HCT116 (cell line): Measurements from ENCODE around the gene SMIM12.

Experiments used
- EGR1 ChIP-seq: IDR thresholded peaks from 2 replicates; pipeline ENCODE4 v1.6.1; 2012; ENCODE audit warnings: low read depth
- ELF1 ChIP-seq: IDR thresholded peaks from 2 replicates; pipeline ENCODE4 v1.6.1; 2012; ENCODE audit warnings: low read depth, borderline replicate concordance
- EZH2 ChIP-seq: fragments of 200-600 bp; sonication (generic); IDR thresholded peaks from 2 replicates; pipeline ENCODE4 v1.6.1; 2017; ENCODE audit warnings: antibody characterized with exemption, mixed run types
- EZH2phosphoT487 ChIP-seq: fragments of 200-600 bp; IDR thresholded peaks from 2 replicates; pipeline ENCODE4 v1.6.1; 2018; ENCODE audit warnings: antibody characterized with exemption, borderline replicate concordance
- JUND ChIP-seq: IDR thresholded peaks from 2 replicates; pipeline ENCODE4 v1.6.1; 2012
- POLR2A ChIP-seq: IDR thresholded peaks from 2 replicates; pipeline ENCODE4 v1.7.0; 2011; ENCODE audit warnings: borderline replicate concordance; ENCODE audit not compliant: insufficient read depth, insufficient read length; ENCODE audit errors: extremely low read depth
- POLR2AphosphoS5 ChIP-seq: IDR thresholded peaks from 2 replicates; pipeline ENCODE4 v1.6.1; 2011; ENCODE audit warnings: mild to moderate bottlenecking, low read depth, low read length, moderate library complexity
- RAD21 ChIP-seq: IDR thresholded peaks from 2 replicates; pipeline ENCODE4 v1.6.1; 2012; ENCODE audit warnings: low read depth, mild to moderate bottlenecking
- SIN3A ChIP-seq: IDR thresholded peaks from 2 replicates; pipeline ENCODE4 v1.6.1; 2012; ENCODE audit warnings: low read depth
- TCF7L2 ChIP-seq: IDR thresholded peaks from 2 replicates; pipeline ENCODE4 v1.7.0; 2011; ENCODE audit warnings: borderline replicate concordance, inconsistent platforms; ENCODE audit not compliant: insufficient read depth, insufficient read length; ENCODE audit errors: extremely low read depth
- TF ChIP-seq, protein P1 (sequence below), 3 experiments: fragments of 200-600 bp in 1 of 3; sonication (generic) in 1 of 3; IDR thresholded peaks in 2 of 3; conservative IDR thresholded peaks in 1 of 3; 2 replicates each; pipeline ENCODE4 v1.5.1; 2012 to 2017; ENCODE audit warnings: low read depth in 2 of 3, low read length in 2 of 3, antibody characterized with exemption in 1 of 3, borderline replicate concordance in 1 of 3, control low read depth in 1 of 3, mild to moderate bottlenecking in 1 of 3, mixed read lengths in 1 of 3, mixed run types in 1 of 3, moderate library complexity in 1 of 3; ENCODE audit not compliant: insufficient read depth in 1 of 3
- TF ChIP-seq, protein P2 (sequence below): IDR thresholded peaks from 2 replicates; pipeline ENCODE4 v1.6.1; 2012

DNA sequence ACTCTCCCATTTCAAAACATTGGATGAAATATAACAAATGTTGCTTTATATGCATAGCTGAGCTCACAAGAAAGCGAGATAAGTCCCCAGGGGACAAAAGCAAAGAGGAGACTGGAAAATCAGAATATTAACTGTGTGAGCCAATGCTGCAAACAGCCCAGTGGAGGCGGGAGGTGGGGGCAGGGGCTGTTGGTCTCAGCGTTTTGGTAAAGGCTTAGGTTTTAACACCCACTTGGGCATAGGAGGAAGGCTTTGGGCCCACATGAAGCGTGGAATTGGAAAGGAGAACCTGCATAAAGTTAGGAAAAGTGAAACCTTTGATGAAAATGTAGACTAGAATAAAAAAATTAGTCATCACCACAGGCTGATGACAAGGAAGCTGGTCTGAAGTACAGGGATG lies 30.2 kb upstream of the SMIM12 start:
- TF ChIP-seq EGR1 (no peak), EZH2 (no peak), POLR2A (no peak), JUND (no peak), RAD21 (no peak), SIN3A (no peak), ELF1 (no peak), EZH2phosphoT487 (no peak), POLR2AphosphoS5 (no peak), TCF7L2 (no peak)
- TF ChIP-seq, protein P1, sequence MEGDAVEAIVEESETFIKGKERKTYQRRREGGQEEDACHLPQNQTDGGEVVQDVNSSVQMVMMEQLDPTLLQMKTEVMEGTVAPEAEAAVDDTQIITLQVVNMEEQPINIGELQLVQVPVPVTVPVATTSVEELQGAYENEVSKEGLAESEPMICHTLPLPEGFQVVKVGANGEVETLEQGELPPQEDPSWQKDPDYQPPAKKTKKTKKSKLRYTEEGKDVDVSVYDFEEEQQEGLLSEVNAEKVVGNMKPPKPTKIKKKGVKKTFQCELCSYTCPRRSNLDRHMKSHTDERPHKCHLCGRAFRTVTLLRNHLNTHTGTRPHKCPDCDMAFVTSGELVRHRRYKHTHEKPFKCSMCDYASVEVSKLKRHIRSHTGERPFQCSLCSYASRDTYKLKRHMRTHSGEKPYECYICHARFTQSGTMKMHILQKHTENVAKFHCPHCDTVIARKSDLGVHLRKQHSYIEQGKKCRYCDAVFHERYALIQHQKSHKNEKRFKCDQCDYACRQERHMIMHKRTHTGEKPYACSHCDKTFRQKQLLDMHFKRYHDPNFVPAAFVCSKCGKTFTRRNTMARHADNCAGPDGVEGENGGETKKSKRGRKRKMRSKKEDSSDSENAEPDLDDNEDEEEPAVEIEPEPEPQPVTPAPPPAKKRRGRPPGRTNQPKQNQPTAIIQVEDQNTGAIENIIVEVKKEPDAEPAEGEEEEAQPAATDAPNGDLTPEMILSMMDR (IDR thresholded peaks at IDR 0.05 in 2 of 3, conservative IDR thresholded peaks at IDR 0.05 in 1 of 3; ENCODE audit: borderline replicate concordance in 1 of 3, insufficient read depth in 1 of 3, low read depth in 2 of 3, low read length in 2 of 3) = no peak
- TF ChIP-seq, protein P2, sequence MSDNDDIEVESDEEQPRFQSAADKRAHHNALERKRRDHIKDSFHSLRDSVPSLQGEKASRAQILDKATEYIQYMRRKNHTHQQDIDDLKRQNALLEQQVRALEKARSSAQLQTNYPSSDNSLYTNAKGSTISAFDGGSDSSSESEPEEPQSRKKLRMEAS = no peak
